HTR-8/SVneo (cell line): ENCODE results near the gene PSMD6.

Experiments
- DNase-seq: peaks from one replicate; pipeline ENCODE4 v3.0.0; 2011; ENCODE audit warnings: low spot score, mixed read lengths; ENCODE audit not compliant: insufficient read length
- FAIRE-seq: peaks from 2 replicates; lab custom pipeline; 2011; peaks lifted over from hg19 to GRCh38; lab: Jason Lieb, UNC

The PSMD6 gene

DNA sequence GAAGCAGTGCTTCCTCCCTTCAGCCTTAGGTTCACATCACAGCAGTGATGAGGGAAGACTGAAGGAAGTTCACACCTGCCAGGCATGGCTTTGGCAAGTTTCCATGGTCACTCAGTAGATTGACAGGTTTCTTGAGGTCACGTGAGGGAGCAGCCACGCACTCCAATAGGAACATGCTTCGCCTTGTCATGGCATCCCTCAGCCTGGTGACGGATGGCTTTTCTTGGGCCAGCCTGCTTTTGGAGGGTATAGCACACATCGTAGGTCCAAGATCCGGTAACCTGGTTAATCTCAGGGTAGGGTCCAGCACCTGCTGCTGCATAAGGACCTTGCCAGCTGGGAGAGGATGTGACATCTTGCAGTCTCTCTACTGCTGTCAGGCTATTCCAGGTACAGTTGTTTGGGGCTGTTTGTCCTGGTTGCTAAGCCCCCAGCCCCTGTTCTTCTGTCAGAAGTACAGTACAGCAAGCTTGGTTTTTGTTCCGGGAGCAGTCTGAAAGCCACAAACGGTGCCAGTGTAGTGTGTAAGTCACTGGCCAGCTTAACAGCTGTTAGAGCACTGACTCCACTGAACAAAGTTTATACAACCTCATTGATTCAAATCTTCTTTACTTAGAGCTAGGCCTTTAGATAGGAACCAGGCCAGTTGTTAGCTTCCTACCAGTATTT, 42.3 kb downstream of the PSMD6 start:
- no peak for DNase-seq
- FAIRE-seq = no peak

DNA sequence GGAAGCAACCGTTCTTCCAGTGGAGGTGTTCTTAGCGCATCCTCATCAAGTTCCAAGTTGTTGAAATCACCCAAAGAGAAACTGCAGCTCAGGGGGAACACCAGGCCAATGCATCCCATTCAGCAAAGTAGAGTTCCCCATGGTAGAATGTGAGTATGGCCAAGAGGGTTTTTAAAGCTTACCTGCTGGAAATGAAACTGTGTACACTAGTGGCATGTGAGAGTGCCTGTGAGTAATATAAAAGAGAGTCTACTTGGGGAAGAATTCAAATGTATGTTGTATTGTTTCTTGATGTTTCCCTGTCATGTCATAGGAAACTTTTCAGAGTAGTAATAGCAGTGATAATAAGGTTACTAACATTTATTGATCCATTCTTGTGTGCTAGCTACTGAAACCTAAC, 43.3 kb downstream of the PSMD6 start:
- no peak for DNase-seq
- FAIRE-seq = no peak

DNA sequence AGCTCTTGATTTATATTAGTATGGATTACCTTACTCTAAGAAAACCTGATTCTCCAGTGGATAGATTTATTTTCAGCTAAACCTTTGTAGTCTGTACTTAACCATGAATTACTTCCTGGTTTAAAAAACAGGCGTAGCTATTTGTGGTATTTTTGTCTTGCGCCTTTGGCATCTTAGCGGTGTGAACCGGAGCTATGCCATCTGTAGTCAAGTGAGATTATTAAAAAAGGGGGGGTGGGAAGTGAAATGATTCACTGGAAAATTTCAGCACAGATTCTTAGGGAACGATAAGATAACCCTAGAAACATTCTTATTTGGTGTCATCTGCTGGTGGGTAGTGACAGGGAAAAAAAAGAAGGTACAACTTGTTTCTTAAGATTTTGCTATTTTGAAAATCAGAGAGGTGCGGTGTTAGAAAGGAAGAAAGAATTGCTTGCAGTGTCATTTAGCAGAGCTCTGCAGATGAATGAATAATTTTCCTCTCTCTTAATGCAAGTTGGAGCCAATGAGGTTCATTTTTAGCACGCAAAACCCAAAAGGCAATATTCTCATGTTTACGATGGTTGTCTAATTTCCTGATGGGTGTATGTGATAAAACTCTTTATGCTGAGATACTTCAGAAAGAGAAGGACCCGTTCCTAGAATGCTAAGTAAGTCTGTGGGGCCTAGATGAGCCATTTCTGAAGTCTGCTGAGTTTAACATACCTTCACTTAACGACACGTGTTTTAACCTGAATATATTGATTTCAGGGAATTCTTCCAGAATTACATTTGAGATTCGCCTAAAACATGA, 44.0 kb downstream of the PSMD6 start:
- no peak for FAIRE-seq
- DNase-seq = no peak

DNA sequence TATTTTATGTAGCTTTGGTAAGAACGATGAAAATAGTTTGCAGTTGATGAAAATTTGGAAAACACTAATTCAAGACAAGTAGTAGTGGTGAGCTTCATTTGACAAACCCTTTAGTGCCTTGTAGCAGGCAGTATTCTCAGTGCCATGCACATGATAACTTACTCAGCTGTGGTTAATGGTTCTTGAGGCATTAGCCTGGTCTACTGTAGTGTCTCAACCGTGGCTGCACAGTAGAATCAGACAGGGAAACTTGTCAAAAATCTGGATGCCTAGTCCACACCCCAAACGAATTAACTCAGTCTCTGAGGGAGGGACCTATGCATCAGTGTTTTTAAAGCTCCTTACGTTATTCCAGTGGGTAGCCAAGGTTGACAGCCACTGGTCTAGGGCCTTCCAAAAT, 45.4 kb downstream of the PSMD6 start:
- peak; percentile 38 for FAIRE-seq
- no peak for DNase-seq

DNA sequence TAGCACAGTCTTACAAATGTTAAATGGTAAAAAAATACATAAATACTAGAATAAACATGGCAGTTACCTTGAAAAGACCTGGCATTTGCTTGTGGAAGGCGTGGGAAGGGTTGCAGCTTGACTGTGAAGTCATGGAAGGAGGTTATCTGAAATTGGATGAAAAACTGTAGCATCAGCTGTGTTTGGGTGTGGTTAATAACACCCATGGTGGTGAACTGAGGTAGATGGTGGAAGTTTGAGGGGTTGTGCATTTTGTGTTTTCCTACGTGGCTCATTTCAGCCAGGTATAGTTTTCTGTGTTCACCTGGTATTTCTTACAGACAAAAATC, 46.5 kb downstream of the PSMD6 start:
- FAIRE-seq (no peak), DNase-seq (no peak)

DNA sequence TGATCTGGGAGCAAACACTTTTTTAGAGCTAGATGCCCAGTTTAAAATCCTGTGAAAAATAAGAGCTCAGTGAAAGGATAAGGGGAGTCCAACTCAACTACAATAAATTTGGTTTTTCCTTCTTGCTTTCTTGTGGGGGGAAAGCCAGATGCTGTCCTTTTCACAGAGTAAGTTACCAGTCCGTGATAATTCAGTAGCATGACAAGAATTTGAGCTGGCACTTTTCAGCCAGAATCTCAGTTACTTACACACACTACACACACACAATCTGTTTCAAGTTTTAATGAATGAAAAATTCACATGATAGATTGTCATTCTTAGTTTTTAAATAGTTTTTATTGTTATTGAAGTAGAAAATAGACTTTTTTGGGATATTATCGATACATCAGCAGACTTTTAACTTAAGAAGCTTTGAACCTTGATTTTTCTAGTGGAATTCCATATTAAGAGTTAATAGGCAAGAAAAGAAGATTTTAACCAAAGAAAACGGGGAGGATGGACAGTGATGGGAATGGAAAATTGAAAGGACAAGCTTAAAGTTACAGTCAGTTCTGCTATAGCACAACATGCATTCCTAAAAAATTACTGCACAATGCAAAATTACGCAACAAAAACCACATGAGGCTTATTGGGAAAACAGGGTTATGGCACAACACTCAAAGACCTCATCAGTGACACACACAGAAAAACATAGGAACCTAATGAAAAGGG, 47.0 kb downstream of the PSMD6 start:
- FAIRE-seq (no peak), DNase-seq (peak; percentile 58)

DNA sequence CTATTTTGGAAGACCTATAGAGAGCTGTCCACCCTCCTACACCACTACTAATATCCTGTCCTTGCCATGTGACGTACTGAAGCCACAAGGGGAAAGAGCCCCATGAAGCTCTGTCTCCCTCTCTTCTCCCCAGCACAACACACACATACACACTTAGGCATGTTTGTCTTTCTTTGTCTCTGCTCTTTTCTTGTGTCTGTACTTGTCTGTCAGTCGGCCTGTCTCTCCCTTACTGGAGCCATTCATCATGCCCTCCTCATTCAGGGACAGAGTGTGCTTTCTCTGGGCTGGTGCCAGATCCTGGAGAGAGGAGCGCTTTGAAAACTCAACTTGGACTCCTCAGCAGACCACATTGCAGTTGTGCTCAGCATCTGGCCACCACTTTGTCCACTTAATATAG, 47.6 kb downstream of the PSMD6 start:
- DNase-seq = no peak
- FAIRE-seq = no peak

DNA sequence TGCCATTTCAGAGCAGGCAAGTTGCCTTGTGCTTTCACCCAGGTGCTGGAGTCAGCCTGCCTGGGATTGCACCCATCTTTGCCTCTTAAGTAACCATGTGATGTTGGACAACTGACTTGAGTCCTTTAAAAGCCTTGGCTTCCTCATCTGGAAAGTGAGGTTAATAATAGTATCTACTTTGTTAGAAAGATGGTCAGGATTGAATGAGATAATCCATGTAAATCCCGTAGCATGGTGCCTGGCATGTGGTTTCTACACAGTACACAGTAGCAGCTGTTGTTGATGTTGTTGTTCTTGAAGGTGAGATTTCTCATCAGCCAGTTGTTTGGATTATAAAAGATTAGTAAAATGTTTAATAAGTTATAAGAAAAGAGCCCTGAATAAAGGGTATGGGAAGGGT, 48.8 kb downstream of the PSMD6 start:
- no peak for DNase-seq
- FAIRE-seq = no peak

DNA sequence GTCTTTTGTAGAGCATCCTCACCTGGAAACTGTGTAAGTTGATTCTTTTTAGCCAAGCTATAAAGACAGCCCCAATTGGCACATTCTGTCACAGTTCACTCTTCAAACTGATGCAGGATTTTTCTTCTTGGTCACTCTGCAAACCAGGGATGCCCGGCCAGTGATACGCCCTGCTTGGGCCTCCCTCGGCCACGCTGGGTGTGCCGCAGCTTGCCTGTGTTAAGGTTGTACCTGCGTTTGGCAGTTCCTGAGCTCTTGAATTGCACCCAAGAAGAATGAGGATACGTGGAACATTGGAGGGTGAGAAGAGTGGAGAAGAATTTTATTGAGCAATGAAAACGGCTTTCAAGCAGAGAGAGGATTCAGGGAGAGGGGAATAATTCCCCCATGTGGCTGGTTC, 49.9 kb downstream of the PSMD6 start:
- FAIRE-seq = no peak
- no peak for DNase-seq

DNA sequence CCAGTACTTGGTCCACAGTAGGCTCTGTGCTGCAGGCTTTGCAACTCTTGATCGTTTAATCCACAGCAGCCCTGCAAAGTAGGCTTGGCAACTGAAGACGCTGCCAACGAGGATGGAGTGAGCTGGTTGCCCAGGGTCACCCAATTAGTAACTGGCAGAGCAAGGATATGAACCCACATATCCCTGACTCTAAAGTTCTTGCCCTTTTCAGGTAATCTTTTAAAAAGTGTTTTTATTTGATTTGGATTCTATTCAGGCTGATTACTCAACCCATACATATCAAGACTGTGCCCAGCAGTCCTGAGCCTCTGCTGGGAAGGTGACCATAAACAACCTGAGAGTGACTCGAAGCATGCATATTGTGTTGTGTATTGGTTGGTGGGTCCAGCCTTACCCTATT, 50.3 kb downstream of the PSMD6 start:
- no peak for DNase-seq
- no peak for FAIRE-seq

DNA sequence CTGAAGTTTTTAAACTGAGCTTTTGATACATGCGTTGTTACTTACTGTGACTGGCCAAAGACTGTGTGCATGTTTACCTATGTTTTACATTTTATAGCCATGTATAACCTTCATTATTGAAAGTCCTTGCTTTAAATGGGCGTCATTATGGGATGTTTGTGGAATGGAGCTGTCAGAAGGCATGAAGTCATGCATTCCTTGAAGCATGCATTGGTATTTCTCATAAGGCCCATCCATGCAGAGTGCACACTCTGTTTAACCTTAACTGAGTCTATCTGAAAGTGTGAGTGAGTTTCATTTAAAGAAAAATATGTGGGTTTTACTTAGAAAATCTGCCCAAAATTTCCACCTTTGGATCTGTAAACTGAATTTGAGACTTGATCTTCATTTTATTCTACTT, 51.1 kb downstream of the PSMD6 start:
- FAIRE-seq = no peak

DNA sequence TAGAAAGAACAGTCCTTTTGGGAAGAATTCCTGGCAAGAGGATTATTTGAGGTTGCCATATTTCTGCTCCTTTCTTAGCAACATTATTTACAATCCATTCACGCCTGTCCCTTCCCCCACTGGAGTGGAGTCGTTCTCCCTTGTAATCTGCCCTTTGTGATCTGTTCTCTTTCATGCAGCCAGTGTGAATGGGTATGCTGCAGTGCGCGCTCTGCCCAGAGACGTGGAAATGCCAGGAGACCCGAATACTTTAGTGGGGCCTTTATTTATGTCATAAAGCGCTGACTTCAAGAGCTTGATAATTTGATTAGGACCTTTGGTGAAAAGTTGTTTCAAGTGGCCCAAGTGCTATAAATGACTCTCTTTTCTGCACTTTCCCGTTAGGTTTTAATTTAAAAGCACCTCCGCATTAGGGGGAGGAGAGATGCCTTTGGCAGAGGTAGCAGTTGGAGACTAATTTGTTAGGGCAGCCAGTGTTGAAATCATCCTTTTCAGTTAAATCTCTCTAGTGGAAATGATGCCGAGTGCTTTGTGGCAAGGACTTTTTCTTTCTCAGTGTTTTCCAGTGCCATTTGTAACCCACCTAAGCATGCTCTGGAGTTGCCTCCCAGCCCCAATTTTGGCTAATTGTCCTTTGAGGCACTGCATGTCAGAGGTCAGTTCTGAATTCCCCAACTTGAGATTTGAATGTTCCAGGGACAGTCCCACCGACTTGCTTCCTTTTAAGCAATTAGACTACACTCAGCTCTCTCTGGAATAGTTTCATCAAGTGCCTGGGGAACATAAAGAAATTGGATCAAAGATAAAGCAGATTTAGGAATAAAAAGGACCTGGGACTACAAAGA, 52.4 kb downstream of the PSMD6 start:
- DNase-seq (no peak), FAIRE-seq (no peak)

More for the DNA sequence above, 51.1 kb downstream of the PSMD6 start:
- no peak for DNase-seq

DNA sequence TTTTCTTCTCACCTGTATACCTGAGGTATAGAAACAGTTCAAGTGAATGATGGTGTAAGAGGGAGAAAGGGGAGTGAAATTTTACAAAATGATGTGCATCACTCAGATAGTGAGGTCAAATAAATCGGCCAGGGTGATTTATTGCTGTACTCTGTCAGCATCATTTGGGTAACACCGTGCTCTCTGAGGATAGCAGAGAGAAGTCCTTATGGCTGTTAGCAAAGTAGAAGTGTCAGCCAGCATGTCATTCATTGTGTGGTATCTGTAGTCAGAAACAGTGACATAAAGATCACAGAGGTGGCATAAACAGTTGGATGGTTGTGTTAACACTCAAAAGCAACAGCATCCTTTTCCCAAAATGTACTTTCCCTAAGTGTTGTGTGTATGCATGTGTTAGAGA, 53.4 kb downstream of the PSMD6 start:
- no peak for FAIRE-seq

DNA sequence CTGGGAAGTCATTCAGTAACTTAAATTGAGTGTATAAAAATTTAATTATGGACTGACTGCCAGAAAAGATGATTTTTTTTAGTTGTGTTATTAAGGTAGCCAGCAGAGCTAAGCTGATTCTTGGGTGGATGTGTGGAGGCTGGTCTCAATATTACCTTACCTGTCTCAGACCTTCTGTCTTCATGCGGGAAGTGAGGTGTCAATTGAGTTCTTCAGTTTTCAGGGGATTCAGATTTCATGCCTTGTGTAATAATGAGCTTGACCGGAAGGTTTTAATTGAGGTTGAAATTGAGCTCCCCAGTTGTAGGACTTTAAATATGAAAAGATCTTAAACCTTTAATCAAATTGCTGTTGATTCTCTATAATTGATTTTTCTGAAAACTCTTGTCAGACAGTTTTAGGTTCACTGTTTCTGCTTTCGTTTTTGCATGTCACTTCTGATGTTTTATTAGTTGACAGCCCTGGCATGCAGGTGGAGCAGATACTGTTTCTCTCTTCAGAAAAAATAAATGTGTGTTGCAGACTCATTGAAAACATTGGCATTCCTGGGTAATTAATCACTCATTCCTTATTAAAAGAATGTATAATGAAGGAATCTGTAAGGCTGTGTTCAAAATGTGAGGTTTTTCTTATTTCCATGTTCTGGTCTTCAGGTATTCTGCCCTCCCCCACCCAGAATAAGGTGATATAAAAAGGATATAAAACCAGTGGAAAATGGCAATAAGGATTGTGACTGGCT, 54.5 kb downstream of the PSMD6 start:
- DNase-seq (no peak), FAIRE-seq (no peak)

More for the DNA sequence above, 53.4 kb downstream of the PSMD6 start:
- DNase-seq = no peak

DNA sequence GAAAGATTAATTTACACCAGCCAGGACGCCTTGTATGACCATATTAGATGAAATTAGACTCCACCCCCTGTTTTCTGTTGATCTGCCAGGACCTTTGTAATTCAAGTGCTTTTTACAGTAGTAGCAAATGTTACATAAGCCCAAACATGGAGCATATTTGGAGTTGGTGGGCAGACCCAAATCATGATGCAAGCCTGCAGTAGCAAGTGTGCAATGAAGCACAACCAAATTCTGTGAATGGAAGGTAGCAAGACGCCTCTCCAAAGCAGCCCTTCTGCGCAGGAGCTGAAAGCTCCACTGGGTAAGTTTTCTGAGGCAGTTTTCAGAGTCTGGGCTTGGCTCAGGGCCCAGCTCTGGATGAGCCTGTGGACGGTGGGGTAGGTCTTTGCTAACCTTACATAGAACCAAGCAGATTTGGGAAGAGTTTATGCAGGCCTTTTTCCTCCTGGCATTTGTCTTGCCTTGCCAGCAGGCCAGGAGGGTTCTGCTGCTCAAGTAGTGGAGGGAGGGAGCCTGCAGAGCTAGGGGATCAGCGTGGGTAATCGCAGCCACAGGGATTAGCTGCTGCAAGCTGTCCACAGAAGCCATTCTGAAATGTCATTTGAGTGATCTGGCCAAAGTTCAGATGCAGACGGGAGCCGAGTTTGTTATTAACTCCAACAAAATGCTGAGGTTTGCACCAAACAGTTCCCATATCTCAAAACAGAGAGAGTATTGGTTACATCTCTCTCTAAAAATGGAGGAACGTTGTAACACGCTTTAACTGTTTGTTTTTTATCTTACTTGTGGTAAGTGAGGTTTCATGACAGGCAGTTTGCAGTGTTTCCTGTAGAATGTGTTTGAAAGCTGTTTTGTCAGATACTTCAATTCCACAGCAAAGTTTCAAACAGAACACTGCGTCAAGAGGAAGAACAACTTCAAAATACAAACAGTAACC, 55.4 kb downstream of the PSMD6 start:
- no peak for DNase-seq
- FAIRE-seq = no peak

DNA sequence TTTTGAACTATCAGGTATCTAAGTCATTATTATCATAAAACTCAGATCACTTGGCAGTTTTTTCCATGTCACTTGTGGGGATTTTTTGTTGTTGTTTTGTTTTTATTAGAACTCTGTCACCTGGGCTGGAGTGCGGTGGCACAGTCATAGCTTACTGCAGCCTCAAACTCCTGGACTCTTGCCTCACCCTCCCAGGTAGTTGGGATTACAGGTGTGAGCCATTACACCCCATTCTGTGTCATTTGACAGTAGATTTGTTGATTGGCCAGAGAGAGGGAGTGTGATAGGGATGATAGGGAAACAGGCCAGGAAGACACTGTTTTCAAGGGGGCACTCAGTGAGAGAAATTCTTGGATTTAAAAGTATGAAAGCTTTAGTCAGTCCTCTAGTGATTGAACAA, 56.4 kb downstream of the PSMD6 start:
- DNase-seq (no peak), FAIRE-seq (no peak)

DNA sequence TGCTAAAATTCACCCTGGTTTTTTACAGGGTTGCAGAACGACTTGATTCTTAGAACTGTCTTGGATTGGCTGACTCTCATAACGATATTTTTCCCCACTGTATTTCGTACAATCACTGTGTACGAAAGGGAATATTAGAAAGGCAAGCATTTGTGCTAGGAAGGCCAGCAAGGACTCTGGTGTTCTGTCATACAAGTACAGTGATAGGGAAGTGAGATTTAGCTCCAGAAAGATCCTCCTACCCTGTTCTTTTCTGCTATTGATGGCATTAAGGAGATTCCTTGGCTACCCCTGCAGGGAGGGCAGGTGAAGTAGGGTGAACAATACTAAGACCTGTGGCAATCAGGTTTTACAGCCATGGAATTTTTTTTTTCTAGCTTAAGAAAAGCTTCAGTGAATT, 57.3 kb downstream of the PSMD6 start:
- FAIRE-seq = no peak
- no peak for DNase-seq

DNA sequence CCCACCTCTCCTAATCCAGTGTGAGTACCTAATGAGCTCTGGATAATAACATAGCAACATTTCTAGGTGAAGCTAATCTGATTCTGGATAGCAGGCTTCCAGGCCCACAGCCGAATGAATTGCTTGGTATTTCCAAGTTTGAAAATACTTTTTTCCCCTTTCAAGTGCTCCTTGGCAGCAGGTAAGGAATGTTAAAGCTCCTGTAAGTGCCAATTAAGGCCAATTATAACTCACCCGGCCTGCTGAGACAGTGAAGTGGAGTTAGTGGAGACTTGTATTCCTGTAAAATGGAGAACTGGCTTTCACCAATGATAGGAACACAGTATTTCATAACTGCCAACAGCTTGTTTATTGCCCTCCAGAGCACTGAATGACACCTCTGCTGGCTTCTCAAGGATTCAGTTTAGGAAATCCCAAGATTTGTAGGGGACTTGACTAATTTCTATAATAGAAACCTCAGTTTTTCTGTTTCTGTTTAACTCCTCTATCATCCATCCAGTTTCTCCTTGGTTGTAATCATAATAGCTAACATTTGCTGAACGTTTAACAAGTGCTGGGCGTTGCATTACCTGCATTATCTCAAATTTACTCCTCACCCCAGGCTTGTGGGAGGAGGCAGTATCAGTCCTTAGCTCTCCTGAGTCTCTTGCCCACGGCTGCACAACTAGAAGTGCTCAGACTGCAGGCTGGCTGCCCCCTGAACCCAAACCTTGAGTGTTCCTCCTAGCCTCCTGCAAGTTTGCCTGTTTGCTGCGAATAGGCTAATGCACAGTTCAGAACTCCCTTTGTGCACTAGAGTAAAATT, 58.4 kb downstream of the PSMD6 start:
- DNase-seq (no peak), FAIRE-seq (no peak)
